Skin epidermis (tissue), 12 donors: ENCODE measurements around the gene TBC1D3I.
"Not testable (repeated sequence)": the region's sequence is repeated elsewhere in the genome, so short reads cannot be mapped to it uniquely, and the experiment has no call there.

ENCODE experiments used
- H3K27ac ChIP-seq, 21 experiments: fragments of 200-600 bp; sonication (generic) in 11 of 21; one replicate each; pipeline ENCODE4 v1.5.0; 2020; ENCODE audit warnings: mild to moderate bottlenecking in 3 of 21, inconsistent platforms in 2 of 21, moderate library complexity in 2 of 21
- H3K4me3 ChIP-seq, 7 experiments: fragments of 200-600 bp; sonication (generic) in 2 of 7; one replicate each; pipeline ENCODE4 v1.5.0; 2020; ENCODE audit warnings: inconsistent platforms in 2 of 7, mild to moderate bottlenecking in 2 of 7, moderate library complexity in 1 of 7

Gene TBC1D3I

GRCh38 chr17:36209575-36209974, 54.8 kb downstream of the TBC1D3I start:
- no peak overlapping the region for H3K4me3 ChIP-seq
- H3K27ac ChIP-seq, result no peak overlapping the region

- H3K4me3 ChIP-seq, H3K27ac ChIP-seq: not testable (repeated sequence)
These were observed 57.0 kb downstream of the TBC1D3I start for GRCh38 chr17:36207383-36207782.

GRCh38 chr17:36206486-36206821, 57.9 kb downstream of the TBC1D3I start:
- H3K27ac ChIP-seq, H3K4me3 ChIP-seq: not testable (repeated sequence)

GRCh38 chr17:36205637-36206485, 58.5 kb downstream of the TBC1D3I start:
- Histone ChIP-seq H3K27ac (no peak overlapping the region), H3K4me3 (no peak overlapping the region)

- H3K27ac ChIP-seq, result peak overlapping the region in 1 of 21 experiments; percentile 5
These were observed 59.5 kb downstream of the TBC1D3I start for GRCh38 chr17:36204724-36205500.

More at GRCh38 chr17:36204724-36205500, 59.5 kb downstream of the TBC1D3I start:
- H3K4me3 ChIP-seq, result no peak overlapping the region
